HG03025 (cell line): ENCODE measurements around the gene RGS2.
A peak's percentile ranks its signal among the peaks of the same experiment; 100 is the strongest.

ENCODE experiments used
- ATAC-seq: cut with Tn5 transposase; IDR thresholded peaks from one replicate; pipeline ENCODE4 v1.9.1; 2021; ENCODE audit warnings: mild to moderate bottlenecking, moderate library complexity; ENCODE audit not compliant: unreplicated experiment, low FRiP score

The RGS2 gene

GRCh38 chr1:192794768-192795035, 14.1 kb upstream of the RGS2 start:
- ATAC-seq: no peak

- no peak for ATAC-seq
Observed at GRCh38 chr1:192795916-192796618, 12.8 kb upstream of the RGS2 start.

- ATAC-seq: no peak
Observed at GRCh38 chr1:192797143-192797542, 11.7 kb upstream of the RGS2 start.

GRCh38 chr1:192797891-192798290, 10.9 kb upstream of the RGS2 start:
- ATAC-seq: no peak

GRCh38 chr1:192801451-192801850, 7.4 kb upstream of the RGS2 start:
- no peak for ATAC-seq

- ATAC-seq: no peak
Observed at GRCh38 chr1:192802406-192802805, 6.4 kb upstream of the RGS2 start.

- no peak for ATAC-seq
Observed at GRCh38 chr1:192803501-192803900, 5.3 kb upstream of the RGS2 start.

GRCh38 chr1:192805832-192806323, 3.0 kb upstream of the RGS2 start:
- peak; percentile 22 for ATAC-seq

GRCh38 chr1:192807211-192808162, 1.4 kb upstream of the RGS2 start:
- no peak for ATAC-seq

- ATAC-seq: no peak
Observed at GRCh38 chr1:192808163-192808517, 699 bp upstream of the RGS2 start.

- peak; percentile 0 for ATAC-seq
Observed at GRCh38 chr1:192809307-192810252, 741 bp downstream of the RGS2 start.

- peak; percentile 24 for ATAC-seq
Observed at GRCh38 chr1:192810253-192810880, 1.5 kb downstream of the RGS2 start.

GRCh38 chr1:192811006-192811405, 2.2 kb downstream of the RGS2 start:
- no peak for ATAC-seq

- ATAC-seq: no peak
Observed at GRCh38 chr1:192811594-192812239, 2.9 kb downstream of the RGS2 start.

GRCh38 chr1:192812420-192813209, 3.8 kb downstream of the RGS2 start:
- no peak for ATAC-seq

- ATAC-seq: no peak
Observed at GRCh38 chr1:192814805-192815204, 6.0 kb downstream of the RGS2 start.

GRCh38 chr1:192817246-192817645, 8.4 kb downstream of the RGS2 start:
- ATAC-seq: no peak

- ATAC-seq: no peak
Observed at GRCh38 chr1:192821296-192821695, 12.5 kb downstream of the RGS2 start.

GRCh38 chr1:192824511-192824910, 15.7 kb downstream of the RGS2 start:
- no peak for ATAC-seq
